ENCODE data around the gene VTI1B. TPM values are rescaled to one million over a fixed set of nuclear protein-coding genes. Genes with fewer than 3 reads are reported as not detected.

The VTI1B gene, protein sequence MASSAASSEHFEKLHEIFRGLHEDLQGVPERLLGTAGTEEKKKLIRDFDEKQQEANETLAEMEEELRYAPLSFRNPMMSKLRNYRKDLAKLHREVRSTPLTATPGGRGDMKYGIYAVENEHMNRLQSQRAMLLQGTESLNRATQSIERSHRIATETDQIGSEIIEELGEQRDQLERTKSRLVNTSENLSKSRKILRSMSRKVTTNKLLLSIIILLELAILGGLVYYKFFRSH
- 48.5 TPM for total RNA-seq

DNA sequence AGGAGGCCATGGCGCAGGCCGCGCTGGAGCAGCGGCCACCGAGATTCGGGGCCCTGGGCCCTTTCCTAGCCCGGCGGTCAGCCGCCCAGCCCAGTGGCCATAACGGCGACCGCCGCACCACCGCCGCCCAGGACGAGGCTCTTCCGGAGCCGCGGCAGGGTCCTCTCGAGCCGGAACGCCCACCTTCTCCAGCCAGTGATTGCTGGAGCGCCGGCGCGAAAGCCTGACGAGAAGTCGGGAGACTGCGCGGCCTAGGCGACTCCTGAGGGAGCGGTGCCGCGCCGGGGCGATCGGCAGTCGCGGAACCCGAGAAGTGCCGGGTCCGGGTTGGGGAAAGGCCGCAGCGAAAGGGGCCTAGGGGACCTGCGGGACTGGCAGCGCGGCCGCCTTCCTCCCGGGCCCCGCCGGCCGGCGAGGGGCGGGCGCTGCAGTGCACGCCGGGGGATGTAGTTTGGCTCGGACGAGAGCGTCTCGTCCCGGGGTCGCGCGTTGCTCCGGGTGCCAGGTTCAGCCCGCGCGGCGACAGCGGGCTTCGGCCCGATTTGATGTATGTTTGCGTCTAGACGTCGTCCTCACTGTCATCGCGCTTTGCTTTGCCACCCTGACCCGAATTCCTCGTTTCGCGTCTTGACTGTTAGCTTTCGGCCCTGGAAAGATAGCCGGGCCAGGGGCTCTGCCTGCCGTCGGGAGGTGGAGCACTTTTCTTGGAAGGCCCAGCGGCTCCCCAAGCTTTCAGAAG is at the start of gene VTI1B:
VTI1B (minus strand) TSS at position 153 of the 739 bp plus-strand sequence; CDS start at position 10, 143 bp downstream.

GRCh38 chr14:67701492-67701891 is 27.1 kb upstream of the VTI1B start, which contains the start of gene RDH12:
Gene RDH12, plus strand, starts transcription at chr14:67701886. Its CDS starts 20,757 bp downstream, at chr14:67722643.

GRCh38 chr14:67695394-67695949 is 21.0 kb upstream of the VTI1B start, which contains the start of gene RDH11:
Gene RDH11, minus strand, starts transcription at chr14:67695764. Its CDS starts 61 bp downstream, at chr14:67695703.

DNA sequence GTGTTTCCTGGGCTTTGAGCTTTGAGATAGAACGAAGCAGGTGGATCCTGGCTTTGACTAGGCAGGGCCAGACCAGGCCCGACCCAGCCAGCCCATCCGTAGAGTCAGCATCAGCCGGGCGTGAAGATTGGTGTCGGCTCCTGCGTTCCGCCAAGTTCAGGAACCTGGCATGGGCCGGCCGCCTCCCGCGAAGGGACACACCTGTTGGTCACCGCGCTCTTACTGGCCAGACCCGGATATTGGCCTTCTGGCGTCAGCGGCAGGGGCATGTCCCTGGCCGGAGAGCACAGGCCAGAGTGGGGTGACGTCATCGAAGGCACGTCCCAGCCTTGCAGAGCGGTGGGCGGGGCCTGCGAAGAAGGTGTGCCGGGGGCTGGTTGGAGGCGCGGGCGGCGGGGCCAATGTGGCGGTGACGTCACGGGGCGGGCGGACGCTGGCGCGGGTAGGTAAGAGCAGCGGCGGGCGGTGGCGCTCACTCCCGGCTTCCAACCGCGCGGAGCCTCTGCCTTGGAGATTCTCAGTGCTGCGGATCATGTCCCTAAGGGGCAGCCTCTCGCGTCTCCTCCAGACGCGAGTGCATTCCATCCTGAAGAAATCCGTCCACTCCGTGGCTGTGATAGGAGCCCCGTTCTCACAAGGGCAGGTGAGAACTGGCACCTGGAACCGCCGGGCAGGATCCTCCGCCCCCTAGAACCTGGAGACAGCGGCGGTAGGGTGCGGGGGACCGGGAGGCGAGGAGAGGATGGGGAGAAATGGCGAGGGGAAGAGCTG is 54.8 kb downstream of the VTI1B start, which contains the start of gene ARG2:
ARG2 (plus strand) TSS at position 475 of the 771 bp plus-strand sequence; CDS start at position 533, 58 bp downstream.

GRCh38 chr14:67599698-67600561 is 74.5 kb downstream of the VTI1B start, which contains the start of gene PIGH:
Gene PIGH, minus strand, starts transcription at chr14:67600268. Its CDS starts 65 bp downstream, at chr14:67600203.

Small RNA genes within 50 kb of the gene (small RNA-seq; reads per million reads assigned to genes)
- gene AL132640.3 (ENCODE audit: low replicate concordance) (not detected), gene RF00019 (ENCODE audit: low replicate concordance) (not detected), gene RN7SL369P (ENCODE audit: low replicate concordance) (not detected), gene RNA5SP386 (ENCODE audit: low replicate concordance) (not detected)

Other genes starting within 250 kb of the VTI1B start
- gene TMEM229B, start 185.9 kb downstream of the VTI1B start, total RNA-seq: 2.5 TPM
- gene PLEKHH1, start 141.3 kb downstream of the VTI1B start, total RNA-seq: 18.6 TPM
- 42.2 TPM for gene PIGH, start 74.4 kb downstream of the VTI1B start, total RNA-seq
- 42.2 TPM for gene ARG2, start 54.7 kb downstream of the VTI1B start, total RNA-seq
- 69.9 TPM for gene RDH11, start 21.1 kb upstream of the VTI1B start, total RNA-seq
- 0.18 TPM for gene RDH12, start 27.3 kb upstream of the VTI1B start, total RNA-seq
- 31.7 TPM for gene ZFYVE26, start 142.0 kb upstream of the VTI1B start, total RNA-seq
- gene RAD51B, start 145.1 kb upstream of the VTI1B start, total RNA-seq: 37.7 TPM